PC-9 (cell line): Measurements from ENCODE around the gene JMJD8.

Experiments
- CTCF ChIP-seq: fragments of 200-600 bp; sonication (generic); conservative IDR thresholded peaks from 2 replicates; pipeline ENCODE4 v1.6.1; 2017; ENCODE audit warnings: mixed run types, antibody characterized with exemption, mild to moderate bottlenecking, moderate library complexity
- EZH2 ChIP-seq: fragments of 200-600 bp; sonication (generic); IDR thresholded peaks from 2 replicates; pipeline ENCODE4 v1.8.0; 2017; ENCODE audit warnings: antibody characterized with exemption, low read depth

- TF ChIP-seq CTCF, result no peak
- no peak for TF ChIP-seq EZH2
Measured at GRCh38 chr16:694187-694862, 10.2 kb upstream of the JMJD8 start.
